ENCODE data around the gene DLGAP1. TPM values are rescaled to one million over a fixed set of nuclear protein-coding genes. Genes with fewer than 3 reads are reported as not detected.

The DLGAP1 gene
- total and polyA plus RNA-seq, 2 donors (not counting 1 experiment from before 2014, with no cell fraction given) = 0.07 to 0.61 TPM

GRCh38 chr18:4403836-4404235 lies 51.3 kb downstream of the DLGAP1 start:
- H3K27ac Mint-ChIP-seq = no peak overlapping the region
- intact Hi-C loops (cut with micrococcal nuclease) = no loop called here
- no peak for TF ChIP-seq CTCF (IDR thresholded peaks at IDR 0.05)
- no peak for TF ChIP-seq EZH2 (IDR thresholded peaks at IDR 0.05; ENCODE audit: borderline replicate concordance, insufficient read depth, low read depth, low read length, poor library complexity, severe bottlenecking)
- H3K4me3 Mint-ChIP-seq = no peak overlapping the region
- H3K9me3 Mint-ChIP-seq (ENCODE audit: insufficient read depth) = no peaks in the 10 kb centered on the region
- Histone ChIP-seq H3K4me2 (replicated peaks; ENCODE audit: low read depth, low read length, poor library complexity, severe bottlenecking) (no peak overlapping the region), H3K4me1 (ENCODE audit: control insufficient read depth in 2 of 2, insufficient read depth in 2 of 2, low read length in 2 of 2) (no peaks in the 10 kb centered on the region), H3K36me3 (replicated peaks in 1 of 2; ENCODE audit: control extremely low read depth in 1 of 2, control insufficient read depth in 1 of 2, extremely low read depth in 1 of 2, insufficient read depth in 2 of 2, low read length in 1 of 2) (no peaks in the 10 kb centered on the region), H3K9me3 (ENCODE audit: control extremely low read depth in 1 of 3, control insufficient read depth in 2 of 3, insufficient read depth in 1 of 3, low read length in 2 of 3) (peaks cover 0 to 3% (median 0%) of the 10 kb centered on the region in 3 donors), H3K9ac (ENCODE audit: low read length) (no peak overlapping the region), H3K27me3 (replicated peaks in 1 of 4; ENCODE audit: control extremely low read depth in 1 of 4, control insufficient read depth in 3 of 4, insufficient read depth in 4 of 4, low read length in 3 of 4) (no peaks in the 10 kb centered on the region), H4K20me1 (ENCODE audit: control insufficient read depth, insufficient read depth, low read length, poor library complexity, severe bottlenecking) (no peaks in the 10 kb centered on the region), H3K4me3 (ENCODE audit: control extremely low read depth in 1 of 5, extremely low read depth in 1 of 5, insufficient read depth in 1 of 5, low read depth in 2 of 5, low read length in 4 of 5) (no peak overlapping the region), H2AFZ (ENCODE audit: insufficient read depth, low read depth, low read length, poor library complexity, severe bottlenecking) (no peak overlapping the region), H3K79me2 (ENCODE audit: control insufficient read depth, insufficient read depth, low read length) (no peaks in the 10 kb centered on the region), H3K27ac (ENCODE audit: low read length in 2 of 2) (no peak overlapping the region)
- ATAC-seq (ENCODE audit: low read depth) (no peak), DNase-seq (no peak)
- no peaks in the 10 kb centered on the region for H3K27me3 Mint-ChIP-seq
- POLR2A ChIA-PET = no interaction called here
- CTCF ChIA-PET = no interaction called here
- no peaks in the 10 kb centered on the region for H3K4me1 Mint-ChIP-seq
- WGBS (ENCODE audit: insufficient coverage) = no CpG with 5 or more reads among the region's 1 CpG

DNA sequence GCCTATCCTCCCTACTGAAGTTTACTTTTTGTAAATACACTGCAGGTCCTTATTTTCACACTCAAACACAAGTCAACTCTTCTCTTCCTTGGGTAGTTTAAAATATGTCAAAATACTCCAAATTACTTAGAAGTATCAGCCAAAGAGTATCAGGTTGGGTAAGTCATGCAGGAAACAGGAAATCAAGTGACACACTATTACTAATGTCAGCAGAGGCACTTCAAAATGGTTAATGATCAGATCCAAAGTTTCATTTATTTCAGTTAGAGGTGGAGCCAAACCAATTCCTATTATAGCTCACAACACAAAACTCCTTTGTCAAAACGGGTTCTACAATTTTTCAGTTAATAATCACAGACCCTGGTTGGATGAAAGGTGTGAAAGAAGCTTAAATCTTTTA lies 54.2 kb downstream of the DLGAP1 start:
- Mint-ChIP-seq H3K4me3 (no peak overlapping the region), H3K9me3 (ENCODE audit: insufficient read depth) (peaks cover under 1% of the 10 kb centered on the region), H3K27ac (no peak overlapping the region), H3K27me3 (no peaks in the 10 kb centered on the region), H3K4me1 (no peaks in the 10 kb centered on the region)
- Histone ChIP-seq H3K4me3 (ENCODE audit: control extremely low read depth in 1 of 5, extremely low read depth in 1 of 5, insufficient read depth in 1 of 5, low read depth in 2 of 5, low read length in 4 of 5) (no peak overlapping the region), H3K79me2 (ENCODE audit: control insufficient read depth, insufficient read depth, low read length) (no peaks in the 10 kb centered on the region), H3K4me1 (ENCODE audit: control insufficient read depth in 2 of 2, insufficient read depth in 2 of 2, low read length in 2 of 2) (no peaks in the 10 kb centered on the region), H3K36me3 (replicated peaks in 1 of 2; ENCODE audit: control extremely low read depth in 1 of 2, control insufficient read depth in 1 of 2, extremely low read depth in 1 of 2, insufficient read depth in 2 of 2, low read length in 1 of 2) (no peaks in the 10 kb centered on the region), H3K27me3 (replicated peaks in 1 of 4; ENCODE audit: control extremely low read depth in 1 of 4, control insufficient read depth in 3 of 4, insufficient read depth in 4 of 4, low read length in 3 of 4) (no peaks in the 10 kb centered on the region), H2AFZ (ENCODE audit: insufficient read depth, low read depth, low read length, poor library complexity, severe bottlenecking) (no peak overlapping the region), H3K9me3 (ENCODE audit: control extremely low read depth in 1 of 3, control insufficient read depth in 2 of 3, insufficient read depth in 1 of 3, low read length in 2 of 3) (peaks cover 0 to 3% (median 0%) of the 10 kb centered on the region in 3 donors), H3K4me2 (replicated peaks; ENCODE audit: low read depth, low read length, poor library complexity, severe bottlenecking) (no peak overlapping the region), H4K20me1 (ENCODE audit: control insufficient read depth, insufficient read depth, low read length, poor library complexity, severe bottlenecking) (no peaks in the 10 kb centered on the region), H3K9ac (ENCODE audit: low read length) (no peak overlapping the region), H3K27ac (ENCODE audit: low read length in 2 of 2) (no peak overlapping the region)
- intact Hi-C loops (cut with micrococcal nuclease) = no loop called here
- POLR2A ChIA-PET = no interaction called here
- ATAC-seq (ENCODE audit: low read depth) = no peak
- no peak for TF ChIP-seq CTCF (IDR thresholded peaks at IDR 0.05)
- no peak for TF ChIP-seq EZH2 (IDR thresholded peaks at IDR 0.05; ENCODE audit: borderline replicate concordance, insufficient read depth, low read depth, low read length, poor library complexity, severe bottlenecking)
- no CpG with 5 or more reads among the region's 1 CpG for WGBS (ENCODE audit: insufficient coverage)
- DNase-seq = no peak
- CTCF ChIA-PET = no interaction called here
